ENCODE data around the gene GPRIN3.
A peak's percentile ranks its signal among the peaks of the same experiment; 100 is the strongest.
"Not testable (repeated sequence)": the region's sequence is repeated elsewhere in the genome, so short reads cannot be mapped to it uniquely, and the experiment has no call there.

The GPRIN3 gene

DNA sequence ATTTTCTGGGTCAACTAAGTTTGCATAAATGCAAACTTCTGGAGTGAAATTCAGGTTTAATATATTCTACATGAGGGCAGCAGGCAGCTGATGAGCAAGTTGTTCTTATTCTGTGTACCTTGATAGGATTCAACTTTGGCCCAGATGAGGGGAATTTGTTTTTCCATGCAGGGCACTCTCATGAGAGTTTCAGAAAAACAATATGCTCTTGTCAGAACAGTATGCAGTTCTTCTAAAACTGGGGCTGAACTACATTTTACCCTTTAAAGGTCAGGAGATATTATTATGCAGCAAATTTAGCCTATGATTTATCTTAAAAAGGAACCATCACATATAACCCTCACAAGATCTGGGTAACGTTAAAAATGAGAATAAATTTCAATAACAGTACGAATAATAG is 19.2 kb downstream of the GPRIN3 start:
- DNase-seq: peak; percentile 72

DNA sequence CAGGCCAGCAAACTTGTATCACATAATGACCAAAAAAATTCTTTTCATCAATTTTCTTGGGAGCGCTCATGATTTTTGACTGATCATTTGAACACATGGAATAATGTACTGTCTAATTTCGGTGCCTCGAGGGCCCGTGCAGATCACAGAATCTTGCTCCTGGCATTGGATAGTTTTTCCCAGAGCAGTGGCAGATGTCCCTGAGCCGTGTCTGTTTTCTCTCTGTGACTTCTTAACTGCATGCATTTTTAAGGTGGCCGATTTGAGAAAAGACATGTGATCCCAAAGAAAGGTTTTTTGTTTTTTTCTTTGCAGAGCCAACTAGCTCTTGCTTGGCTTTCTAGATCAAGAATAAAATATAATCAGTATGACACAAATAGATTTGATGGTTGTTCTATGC is 19.7 kb downstream of the GPRIN3 start:
- DNase-seq: peak; percentile 47

DNA sequence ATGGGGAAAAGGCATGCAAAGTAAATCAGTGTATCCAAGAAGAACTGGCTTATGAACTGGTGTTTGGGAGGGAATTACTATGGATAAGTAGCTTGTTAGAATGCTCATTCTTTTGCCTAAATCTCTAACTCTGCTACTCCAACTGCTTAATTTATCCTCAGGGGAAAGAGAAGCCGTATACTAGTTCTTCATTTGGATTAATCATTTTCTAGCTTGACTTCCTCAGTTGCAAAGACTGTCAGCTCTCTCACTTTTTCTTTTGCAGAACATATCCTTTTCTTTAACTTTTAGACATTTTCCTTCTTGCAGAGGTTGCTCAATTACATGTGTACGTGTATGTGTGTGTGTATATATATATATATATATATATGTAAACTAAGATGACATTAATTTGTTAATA is 21.9 kb downstream of the GPRIN3 start:
- DNase-seq: no peak

DNA sequence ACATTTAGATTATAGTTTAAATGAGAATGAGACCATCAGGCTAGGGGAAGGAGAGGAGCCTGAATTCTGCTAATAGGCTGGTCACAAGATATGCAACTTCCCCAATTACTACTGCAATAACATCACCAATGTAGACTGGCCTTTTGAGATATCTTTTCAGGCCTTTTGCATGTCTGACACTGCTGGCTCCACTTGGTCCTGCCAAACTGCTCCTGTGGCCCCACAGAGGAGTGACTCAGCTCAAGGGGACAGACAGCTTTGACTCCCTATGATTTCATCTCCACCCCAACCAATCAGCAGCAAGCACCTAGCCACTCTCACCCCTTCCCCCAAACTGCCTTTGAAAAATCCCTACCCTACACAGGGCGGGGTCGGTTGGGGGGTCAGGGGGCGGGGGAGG is 22.8 kb downstream of the GPRIN3 start:
- no peak for DNase-seq

DNA sequence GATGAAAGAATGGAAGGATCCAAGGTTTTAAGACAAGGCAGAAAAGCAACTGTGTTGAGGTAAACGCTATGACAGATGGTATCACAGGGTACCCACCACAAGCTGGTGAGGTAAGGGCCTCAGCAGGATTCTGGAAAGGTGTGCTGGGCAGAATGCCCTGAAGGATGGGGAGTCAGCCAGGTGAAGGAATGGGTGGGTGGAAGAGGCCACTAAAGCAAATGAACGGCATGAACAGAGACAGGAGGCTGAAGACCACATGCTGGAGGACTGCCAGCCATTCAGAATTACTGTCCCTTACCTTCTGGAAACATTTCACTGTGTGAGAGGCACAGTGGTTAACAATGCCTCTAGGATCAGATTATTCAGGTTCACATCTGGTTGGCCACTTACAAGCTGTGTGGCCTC is 23.6 kb downstream of the GPRIN3 start:
- no peak for DNase-seq

DNA sequence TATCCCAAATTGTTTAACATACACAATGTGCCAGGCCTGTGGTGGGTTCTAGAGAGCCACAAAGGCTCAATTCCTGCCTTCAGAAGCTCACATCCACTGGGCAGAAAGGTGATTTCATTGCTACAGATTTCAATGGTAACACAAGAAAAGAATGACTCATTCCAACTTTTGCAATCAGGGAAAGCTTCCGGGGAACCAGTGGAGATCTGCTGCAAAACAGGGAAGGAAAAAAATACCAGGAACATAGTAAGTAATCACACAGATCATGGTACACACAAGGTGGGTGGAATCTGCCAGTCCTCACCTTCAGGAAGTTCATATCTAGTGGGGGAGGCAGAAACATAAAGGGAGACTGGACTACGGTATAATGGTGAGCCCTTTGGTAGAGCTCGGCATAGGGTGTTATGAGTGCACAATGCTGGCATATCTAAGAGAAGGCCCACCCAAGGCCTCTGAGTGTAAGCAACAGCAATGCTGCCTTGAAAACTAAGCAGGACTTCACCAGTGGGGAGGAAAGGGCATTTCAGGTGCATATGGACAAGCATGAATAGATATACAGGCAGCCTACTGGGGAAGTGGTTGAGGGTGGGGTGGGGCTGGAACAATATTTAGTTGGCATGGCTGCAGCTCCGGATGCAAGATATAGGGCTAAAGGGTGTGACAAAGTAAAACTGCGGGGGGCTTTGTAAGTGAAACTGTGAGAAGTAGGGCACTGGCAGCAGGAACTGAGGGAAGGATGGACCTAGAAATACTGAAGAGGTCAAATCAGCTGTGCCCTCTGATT is 24.2 kb downstream of the GPRIN3 start:
- no peak for DNase-seq

DNA sequence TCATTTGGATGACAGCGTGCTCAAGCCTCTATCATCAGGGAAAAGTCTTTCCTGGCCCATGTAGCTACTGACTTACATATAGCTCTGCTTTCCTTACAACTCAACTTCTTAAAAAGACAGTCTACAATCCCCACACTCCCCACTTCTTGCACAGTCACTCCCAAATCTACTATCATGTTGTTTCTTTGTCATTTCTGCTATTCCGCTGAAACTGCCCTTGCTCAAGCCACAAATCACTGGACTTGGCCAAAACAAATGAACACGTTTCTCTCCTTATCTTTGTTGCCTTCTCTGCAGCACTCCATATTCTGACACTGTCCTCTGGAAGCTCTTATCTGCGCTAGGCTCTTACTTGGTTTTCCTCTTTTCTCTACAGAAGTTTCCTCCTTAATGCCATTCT is 28.2 kb downstream of the GPRIN3 start:
- no peak for DNase-seq

DNA sequence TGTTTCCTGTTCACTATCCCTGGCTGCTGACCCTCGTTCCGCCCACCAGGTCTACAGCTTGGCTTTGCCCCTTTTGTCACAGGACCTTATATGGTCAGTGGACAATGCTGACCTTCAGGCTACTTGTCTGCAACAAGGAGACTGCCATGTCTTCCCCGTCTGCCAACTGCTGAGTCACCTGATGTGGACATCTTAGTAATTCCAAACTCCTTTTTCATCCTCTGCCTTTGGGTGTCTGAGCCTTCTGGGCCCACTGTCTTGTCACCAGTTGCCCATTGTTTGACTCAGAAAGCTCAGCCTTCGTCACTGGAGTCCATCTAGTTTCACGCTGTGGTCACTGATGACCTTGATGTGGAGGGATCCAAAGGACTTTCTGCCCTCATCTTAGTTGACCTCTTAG is 30.2 kb downstream of the GPRIN3 start:
- DNase-seq: no peak

DNA sequence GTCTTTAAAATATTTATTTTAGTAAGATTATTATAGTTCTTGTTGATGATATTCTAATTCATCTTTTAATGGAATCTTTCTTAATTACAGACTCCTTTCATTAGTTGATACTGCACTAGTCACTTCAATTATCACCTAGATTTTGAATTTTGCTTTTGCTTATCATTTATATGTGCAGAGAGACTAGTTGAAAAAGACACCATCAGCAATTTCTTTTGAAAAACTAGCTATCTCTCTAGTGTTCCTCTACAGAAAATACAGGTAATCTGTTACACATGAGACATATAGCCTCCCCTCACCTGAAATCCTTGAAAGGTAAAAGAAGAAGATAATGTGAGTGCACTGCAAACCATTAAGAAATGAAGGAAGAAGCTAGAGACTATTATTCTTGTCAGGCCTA is 31.3 kb downstream of the GPRIN3 start:
- DNase-seq: no peak

DNA sequence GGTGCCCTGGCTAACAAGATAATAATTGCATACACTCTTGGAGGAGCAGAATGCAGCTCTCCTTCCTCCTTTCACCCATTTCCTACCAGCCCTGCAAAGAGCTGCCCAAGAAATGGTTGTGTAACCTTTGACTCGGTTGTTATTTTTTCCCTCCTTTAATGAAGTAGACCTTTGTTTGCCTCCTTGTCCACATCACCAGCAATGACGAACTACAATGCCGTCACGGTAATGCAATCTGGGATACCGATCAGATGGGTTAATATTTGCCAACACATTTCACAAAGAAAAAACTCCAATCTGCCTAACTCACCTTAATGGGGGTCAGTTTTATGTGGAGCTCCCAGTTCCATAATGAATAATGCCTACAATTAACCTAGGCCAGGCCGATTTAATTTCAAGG is 32.0 kb downstream of the GPRIN3 start:
- no peak for DNase-seq

DNA sequence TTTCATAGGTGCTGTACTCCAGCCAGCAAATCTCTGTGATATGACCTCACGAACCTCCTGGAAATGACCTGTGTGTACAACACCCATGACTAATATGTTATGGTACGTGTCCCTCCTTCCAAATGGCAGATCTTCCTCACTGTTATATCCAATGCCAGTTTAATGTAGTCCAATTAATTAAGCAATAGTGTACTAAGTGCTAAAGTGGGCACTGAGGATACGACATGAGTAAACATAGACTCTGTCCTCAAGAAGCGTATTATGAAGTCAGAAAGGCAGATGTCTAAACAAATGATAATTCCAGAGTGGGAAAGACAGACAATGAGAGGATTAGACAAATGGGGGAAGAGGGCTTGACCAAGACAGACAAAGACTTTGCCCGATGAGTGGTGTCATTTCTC is 33.9 kb downstream of the GPRIN3 start:
- no peak for DNase-seq

DNA sequence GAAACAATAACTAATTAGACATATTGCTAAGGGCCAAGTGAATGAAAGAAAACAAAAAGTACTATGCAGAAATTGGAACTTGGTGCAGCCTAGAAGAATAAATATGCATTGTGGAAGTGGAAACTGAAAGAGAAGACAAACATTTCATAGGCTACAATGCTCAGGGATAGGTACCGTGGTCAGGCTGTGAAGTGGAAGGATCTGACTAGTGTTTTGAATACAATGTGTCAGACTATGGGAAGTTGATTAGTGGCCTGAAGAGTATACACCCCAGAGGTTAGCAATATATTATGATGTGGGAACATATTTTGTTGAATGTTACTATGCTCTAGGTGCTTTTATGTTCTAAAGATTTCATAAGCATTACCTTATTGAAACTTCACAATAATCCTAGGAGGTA is 36.8 kb downstream of the GPRIN3 start:
- DNase-seq: no peak

DNA sequence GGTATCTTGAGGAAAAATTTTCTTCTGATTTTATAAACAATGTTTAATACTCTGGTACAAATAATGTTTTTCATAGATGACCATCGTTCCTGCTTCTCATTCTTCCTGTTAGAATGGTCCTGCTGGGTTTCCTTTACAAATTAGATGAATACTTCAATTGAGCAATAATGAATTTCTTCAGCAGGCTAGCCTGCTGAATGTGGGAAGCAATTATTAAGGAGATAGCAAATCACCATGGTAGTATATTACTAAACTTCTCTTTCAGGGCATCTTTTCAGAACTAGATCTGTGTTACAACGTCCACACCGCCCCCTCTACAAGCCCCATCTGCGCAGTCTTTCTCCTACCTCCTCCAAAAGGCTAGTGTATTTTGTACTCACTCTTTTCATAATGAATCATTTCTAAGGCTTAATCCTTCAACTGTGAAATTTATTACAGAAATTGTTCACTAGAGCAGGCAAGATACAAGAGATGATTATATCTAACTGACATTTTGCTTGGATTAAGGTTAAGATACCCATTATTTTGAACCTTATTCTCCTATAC is 38.4 kb downstream of the GPRIN3 start:
- no peak for DNase-seq

DNA sequence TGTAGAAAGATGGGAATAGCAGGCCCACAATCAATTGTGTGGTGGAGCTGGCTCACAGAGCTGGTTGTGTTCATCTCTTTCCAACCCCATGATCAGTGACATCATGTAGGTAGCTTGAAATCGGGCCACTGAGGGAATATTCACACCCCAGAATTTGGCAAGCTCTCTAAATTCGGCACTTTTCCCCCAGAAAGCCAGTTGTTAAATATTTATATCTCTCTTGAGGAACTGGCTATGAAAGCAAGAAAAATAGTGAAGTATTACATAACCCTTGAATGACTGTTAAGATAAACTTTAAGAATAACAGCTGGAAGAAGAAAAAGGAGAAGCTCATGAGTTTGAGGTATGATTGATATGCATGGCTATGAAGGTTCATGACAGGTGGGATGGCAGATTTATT is 38.9 kb downstream of the GPRIN3 start:
- DNase-seq: no peak

DNA sequence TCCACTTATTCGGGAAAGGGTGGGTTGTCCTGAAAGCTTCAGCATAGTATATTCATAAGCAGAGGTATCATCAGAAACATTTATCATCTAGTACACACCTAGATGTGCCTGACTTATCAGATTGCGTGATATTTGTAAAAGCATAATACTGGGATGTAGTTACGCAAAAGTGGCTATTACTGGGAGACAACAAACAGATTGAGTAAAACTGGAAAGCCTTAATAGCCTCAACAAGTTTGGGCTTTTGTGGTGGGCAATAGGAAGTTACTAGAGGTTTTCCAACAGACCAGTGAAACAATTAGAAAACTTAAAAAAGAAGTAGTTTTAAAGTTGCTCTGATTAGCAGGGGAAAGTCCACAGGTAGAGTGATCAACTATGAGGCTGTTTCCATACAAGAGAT is 39.8 kb downstream of the GPRIN3 start:
- DNase-seq: no peak

DNA sequence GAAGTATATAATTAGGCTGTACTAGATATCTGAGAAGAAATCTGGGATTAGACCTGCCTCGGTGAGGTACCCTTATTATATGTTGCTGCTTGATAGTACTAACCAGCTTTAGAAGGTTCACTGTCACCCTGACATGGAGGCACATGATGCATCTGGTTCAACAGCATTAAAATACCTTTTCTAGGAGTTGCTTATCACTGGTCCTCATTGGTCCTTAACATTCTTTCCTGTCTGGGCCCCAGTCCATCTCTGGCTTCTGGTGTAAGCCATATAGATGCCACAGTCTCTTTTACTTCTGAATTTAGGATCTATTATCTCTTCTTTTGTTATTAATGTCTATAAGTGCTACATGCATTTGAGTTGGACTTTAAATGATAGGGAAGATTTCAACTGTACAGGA is 40.2 kb downstream of the GPRIN3 start:
- DNase-seq: no peak

DNA sequence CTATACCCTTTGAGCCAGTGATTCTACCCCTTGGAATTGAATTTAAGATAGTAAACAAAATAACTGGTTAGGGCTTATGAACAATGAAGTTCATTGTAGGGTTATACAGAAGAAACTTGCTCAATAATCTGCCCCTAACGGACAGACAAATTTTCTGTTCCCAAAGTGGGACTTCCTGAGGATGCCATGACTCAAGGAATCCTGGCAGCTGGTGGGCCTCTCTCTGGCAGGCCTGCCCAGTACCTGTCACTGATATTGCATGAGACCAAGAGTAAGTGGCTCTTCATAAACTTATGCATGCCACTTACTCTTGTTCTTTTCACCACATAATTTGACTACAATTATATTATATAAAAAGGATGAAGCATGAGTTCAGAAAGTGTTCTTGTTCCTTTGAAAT is 41.5 kb downstream of the GPRIN3 start:
- DNase-seq: no peak

DNA sequence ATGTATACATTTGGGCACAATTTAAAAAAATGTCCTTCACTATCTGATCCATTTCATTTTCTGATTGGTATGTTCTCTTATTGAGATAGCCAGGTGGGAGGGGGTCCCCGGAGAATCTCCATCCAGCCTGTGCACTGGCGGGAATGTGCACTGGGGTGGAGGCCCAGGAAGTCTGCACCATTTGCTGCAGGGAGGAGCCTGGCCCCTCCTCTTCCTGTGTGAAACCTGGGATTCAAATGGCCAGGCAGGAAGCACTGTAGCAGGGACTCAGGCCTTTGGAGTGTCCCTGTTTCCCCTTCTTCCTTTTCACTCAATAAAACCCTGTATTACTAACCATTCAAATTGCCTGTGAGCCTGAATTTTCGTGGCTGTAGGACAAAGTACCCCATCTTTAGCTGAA is 44.3 kb downstream of the GPRIN3 start:
- no peak for DNase-seq

DNA sequence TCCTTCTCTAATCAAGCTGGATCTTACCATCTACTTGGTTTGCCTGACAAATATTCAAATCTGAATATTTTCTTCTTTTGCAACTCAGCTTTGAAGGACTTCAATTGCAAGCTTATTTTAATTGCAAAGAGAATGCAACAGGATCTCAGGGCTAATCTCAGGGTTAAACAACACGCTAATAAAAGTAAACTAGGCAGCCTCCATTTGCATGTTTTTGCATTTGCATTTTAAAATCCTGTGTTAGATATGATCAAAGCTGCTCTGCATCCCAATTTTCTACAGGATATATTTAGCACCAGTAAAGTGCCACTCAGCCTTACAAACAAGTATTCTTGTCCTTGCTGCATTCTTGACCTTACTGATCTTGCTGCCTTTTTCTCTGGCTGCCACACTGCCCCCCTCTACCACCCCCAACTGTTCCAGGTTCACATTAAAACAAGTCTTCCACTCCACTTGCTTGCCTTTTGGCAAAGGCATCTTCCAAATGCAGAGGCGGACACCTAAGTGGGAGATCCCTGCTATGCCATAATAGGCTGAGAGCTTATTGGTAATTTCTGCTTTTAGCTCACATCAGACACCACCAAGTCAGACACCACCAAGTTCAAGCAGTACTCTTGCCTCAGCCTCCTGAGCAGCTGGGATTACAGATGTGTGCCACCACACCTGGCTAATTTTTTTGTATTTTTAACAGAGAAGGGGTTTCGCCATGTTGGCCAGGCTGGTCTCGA is 48.1 kb downstream of the GPRIN3 start:
- peak; percentile 92 for DNase-seq

DNA sequence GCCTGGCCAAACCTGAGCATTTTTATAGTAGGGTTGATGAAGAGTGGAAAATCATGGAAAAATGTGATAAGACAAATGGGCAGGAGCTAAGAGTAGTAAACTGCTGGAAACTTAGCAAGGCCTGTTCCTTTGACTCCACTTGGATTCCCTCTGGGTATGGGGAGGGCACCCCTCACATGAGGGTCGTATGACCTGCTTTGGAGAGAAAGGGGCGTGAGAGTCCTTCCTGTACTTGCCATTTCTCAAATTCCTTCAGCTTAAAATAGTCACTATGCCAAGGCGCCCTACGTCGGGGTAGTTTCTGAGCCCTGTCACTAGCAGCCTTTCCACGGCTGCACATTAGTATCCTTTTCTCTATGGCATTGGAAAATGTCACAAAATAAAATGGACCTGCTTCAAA is 49.1 kb downstream of the GPRIN3 start:
- no peak for DNase-seq

DNA sequence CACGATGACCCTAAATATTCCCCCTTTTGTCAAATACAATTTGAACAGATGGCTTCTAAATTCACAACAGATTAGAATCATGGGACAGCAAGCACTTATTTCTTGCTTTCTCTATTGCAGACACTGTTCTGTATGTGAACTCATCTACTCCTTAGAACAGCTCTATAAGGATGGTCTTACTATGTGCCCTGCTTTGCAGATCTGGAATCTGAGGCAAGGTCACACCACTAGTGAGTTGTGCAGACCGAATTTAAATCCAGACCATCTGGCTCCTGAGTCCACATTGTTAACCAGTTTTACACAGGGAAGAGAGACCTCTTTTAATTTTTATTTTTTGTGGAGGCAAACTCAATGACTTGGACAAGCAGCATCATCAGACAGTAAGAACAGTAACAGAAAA is 50.2 kb downstream of the GPRIN3 start:
- no peak for DNase-seq

DNA sequence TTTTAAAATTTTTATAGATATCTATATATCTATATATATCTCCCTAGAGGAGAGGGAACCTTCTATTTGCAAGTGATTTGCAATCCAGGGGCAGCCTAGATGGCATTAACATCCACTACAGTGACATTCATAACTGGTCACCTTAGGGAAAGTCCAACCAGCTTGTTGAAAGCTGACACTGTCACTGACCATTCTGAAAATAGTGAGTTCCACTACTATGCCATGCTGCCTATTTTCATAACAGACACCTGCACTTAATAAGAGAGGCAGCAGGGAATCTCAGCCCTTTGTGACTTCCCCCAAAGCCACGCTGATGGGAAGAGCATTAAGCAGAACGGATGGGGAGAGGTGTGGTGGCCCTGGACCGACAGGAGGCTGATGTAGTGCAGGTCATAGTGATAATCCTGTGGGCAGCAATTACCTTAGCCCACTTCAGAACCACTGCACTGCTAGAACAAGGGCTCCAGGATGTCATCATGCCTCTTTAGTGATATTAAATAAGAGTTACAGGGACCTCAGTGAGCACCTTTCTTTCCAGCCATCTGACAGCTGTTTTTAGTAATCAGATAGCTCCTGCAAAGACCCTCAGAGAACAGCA is 51.3 kb downstream of the GPRIN3 start:
- no peak for DNase-seq

DNA sequence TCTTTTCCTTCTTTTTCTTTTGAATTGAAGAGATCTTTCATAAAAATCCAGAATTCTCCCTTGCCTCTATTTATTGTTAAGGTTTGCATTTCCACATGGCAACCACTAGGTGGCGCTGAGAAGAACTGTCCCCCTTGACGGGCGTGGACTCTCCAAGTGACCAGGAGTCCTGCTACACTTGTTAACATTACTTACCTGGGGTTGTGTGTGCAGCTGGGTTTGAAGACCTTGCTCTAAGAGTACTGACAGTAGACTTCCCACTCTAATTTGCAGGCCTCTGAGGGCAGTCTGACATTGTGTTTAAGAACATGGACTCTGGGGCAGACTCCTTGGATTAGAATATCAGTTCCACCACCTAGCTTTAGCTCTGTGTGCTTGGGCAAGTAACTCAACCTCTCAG is 52.8 kb downstream of the GPRIN3 start:
- DNase-seq: no peak

DNA sequence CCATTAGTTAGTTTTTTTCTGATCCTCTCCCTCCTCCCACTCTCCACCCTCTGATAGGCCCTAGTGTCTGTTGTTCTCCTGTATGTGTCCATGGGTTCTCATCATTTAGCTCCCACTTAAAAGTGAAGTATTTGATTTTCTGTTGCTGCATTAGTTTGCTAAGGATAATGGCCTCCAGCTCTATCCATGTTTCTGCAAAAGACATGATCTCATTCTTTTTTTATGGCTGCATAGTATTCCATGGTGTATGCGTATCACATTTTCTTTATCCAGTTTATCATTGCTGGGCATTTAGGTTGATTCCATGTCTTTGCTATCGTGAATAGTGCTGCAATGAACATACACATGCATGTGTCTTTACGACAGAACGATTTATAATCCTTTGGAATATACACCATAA is 53.3 kb downstream of the GPRIN3 start:
- not testable (repeated sequence) for DNase-seq

All from NCI-H526 treated with DMSO at 0.1 percent for 48 hours (cell line).